HG03565 (cell line): Measurements from ENCODE around the gene DENND11.
A peak's percentile ranks its signal among the peaks of the same experiment; 100 is the strongest.

Experiments used
- ATAC-seq: cut with Tn5 transposase; IDR thresholded peaks from one replicate; pipeline ENCODE4 v1.9.1; 2021; ENCODE audit warnings: mild to moderate bottlenecking, moderate library complexity; ENCODE audit not compliant: unreplicated experiment

Gene DENND11, protein sequence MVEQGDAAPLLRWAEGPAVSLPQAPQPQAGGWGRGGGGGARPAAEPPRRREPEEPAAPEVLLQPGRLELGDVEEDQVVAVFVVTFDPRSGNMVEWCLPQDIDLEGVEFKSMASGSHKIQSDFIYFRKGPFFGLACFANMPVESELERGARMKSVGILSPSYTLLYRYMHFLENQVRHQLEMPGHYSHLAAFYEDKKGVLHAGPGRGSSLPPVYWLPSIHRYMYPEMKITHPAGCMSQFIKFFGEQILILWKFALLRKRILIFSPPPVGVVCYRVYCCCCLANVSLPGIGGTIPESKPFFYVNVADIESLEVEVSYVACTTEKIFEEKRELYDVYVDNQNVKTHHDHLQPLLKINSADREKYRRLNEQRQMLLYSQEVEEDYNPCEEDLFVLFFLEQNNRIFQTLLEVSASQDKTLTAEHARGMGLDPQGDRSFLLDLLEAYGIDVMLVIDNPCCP

DNA sequence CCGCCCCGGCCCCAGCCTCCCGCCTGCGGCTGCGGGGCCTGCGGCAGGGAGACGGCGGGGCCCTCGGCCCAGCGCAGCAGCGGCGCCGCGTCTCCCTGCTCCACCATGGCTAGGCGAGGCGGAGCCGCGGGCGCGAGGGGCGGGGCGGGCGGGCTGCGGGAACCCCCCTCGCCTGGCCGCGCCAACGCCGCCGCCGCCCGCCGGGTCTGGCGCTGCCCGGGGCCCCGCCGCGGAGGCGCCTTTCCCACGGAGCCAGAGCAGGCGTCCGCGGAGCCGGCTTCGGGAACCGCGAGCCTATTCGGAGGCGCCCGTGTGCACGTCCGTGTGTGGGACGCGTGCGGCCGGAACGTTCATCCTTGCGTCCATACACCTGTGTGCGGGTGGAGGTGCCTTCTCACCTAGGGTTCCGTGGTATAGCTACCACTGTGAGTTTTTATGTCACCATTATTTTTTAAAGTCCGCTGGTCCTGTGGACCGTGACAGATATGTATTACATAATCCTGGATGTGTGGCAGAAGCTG is at the start of gene DENND11:
Gene DENND11 (minus strand): TSS at position 120 of the 521 bp plus-strand sequence. CDS start 13 bp downstream, at position 107.
- ATAC-seq = peak; percentile 56

DNA sequence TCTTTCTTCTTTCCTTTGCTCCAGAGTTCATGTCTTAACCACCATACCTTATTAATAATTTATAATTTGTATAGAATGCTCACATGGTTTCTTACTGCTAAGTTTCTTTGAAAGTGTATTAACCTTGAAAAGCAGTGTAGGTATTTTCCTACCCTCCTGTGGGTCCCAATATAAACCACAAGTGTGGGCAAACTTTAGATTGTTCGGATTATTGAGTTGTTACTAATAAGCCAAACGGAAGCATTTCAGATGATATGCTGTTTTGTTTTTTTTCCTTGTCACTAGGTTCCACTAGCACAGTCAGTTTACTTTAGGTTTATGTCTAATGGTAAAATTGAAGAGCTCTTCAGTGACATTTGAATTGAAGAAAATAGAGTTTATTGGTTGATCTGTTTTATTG is 46.4 kb upstream of the DENND11 start:
- ATAC-seq = no peak

DNA sequence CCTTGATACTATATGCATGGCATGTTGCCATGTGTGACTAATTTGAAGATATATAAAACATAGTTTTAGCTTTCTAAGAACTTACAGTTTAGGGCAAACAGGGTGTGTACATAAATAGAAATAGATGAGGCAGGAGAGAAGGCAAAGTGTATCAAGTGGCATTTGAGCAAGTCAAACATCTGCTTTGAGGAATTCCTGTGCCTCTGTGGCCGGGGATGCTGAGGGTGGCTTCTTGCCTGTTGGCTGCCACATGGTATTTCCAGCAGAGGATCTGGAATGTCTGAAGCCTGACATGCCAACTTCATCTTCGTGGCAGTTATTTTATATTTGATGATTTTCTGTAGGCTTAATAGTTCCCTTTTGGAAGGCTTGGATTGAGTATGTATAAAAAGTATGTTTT is 42.2 kb upstream of the DENND11 start:
- ATAC-seq = no peak

GRCh38 chr7:141742229-141742628 is 40.3 kb upstream of the DENND11 start:
- ATAC-seq = no peak

GRCh38 chr7:141739250-141739649 is 37.3 kb upstream of the DENND11 start:
- ATAC-seq = no peak

- ATAC-seq = no peak
Measured at GRCh38 chr7:141738592-141739013, 36.6 kb upstream of the DENND11 start.

DNA sequence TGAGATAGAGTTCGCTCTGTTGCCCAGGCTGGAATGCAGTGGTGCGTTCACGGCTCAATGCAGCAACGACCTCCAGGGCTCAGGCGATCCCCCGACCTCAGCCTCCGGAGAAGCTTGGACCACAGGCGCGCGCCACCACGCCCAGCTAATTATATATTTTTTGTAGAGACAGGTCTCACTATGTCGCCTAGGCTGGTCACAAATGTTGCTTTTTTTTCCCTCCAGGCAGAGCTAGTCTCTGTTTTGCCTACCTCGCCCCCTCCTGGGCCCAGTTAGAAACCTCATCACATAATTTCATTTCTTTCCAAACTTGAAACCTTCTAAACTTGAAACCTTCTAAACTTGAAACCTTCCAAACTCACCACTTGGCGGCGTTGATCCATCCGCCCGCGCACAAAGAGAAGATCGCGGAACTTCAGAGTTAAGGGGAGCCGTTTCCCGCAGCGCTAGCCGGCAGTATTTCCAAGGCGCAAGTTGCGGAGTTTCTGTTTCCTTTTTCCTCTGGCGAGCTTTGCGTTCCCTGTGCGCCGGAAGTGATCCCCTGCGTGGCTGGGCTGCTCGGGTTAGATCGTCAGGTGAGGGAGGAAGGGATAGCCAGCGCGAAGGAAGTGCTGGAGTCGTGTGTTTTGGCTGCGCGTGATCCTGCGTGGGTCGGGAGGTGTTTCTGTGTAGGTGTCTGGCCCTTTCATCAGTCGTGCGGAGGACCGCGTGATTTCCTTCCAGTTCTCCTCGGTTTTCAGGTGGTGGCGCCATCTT is 36.0 kb upstream of the DENND11 start, which contains the start of gene SSBP1:
Gene SSBP1 (plus strand): TSS at position 523 of the 756 bp plus-strand sequence. CDS start 809 bp downstream, outside the sequence.
- peak; percentile 87 for ATAC-seq

- no peak for ATAC-seq
Measured at GRCh38 chr7:141737118-141737835, 35.3 kb upstream of the DENND11 start.

DNA sequence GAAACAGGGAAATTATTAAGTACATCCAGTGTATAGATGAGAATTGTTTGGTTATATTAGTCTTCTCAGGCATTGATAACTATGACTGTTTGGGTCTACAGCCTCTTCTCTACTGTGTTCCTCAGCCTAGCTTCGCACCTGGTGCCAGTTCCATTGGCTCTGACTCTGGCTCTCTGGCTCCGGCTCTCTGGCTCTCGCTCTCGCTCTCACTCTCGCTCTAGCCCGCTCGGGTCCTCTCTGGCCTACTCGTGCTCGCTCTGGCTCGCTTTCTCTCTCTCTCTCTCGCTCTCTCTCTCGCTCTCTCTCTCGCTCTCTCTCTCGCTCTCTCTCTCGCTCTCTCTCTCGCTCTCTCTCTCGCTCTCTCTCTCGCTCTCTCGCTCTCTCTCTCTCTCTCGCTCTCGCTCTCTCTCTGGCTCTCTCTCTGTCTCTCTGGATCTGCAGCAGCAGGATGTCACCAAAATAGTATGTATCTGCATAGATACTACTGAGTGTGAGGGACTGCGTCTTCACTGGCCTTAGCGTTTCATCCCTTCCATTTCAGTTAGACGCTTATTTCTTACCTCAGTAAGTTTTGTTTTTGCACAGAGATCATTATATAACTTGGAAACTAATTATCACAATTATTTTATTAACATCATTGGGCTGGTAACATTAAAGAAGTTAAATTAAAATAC is 29.6 kb upstream of the DENND11 start:
- ATAC-seq = no peak

GRCh38 chr7:141729020-141729419 is 27.1 kb upstream of the DENND11 start:
- no peak for ATAC-seq

GRCh38 chr7:141722529-141722928 is 20.6 kb upstream of the DENND11 start:
- no peak for ATAC-seq

DNA sequence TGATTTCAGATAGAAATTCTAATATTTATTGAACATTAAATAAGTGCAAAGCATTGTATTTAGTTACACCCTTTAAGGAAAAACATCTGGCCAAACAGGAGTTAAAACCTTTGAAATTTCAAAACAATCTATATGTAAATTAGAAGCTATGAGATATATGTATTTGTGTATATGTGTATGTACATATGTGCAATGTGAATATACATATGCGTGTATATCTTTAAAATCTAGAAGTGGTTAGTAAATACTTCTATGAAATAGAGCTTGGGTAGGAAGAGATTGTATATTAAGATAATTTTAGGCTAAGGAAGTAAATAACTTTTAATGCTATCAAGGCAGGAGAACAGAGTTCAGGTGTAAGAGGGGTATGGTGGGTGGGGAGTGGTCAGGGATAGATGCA is 15.5 kb upstream of the DENND11 start:
- ATAC-seq = no peak

- ATAC-seq = no peak
Measured at GRCh38 chr7:141715794-141716689, 14.1 kb upstream of the DENND11 start.

DNA sequence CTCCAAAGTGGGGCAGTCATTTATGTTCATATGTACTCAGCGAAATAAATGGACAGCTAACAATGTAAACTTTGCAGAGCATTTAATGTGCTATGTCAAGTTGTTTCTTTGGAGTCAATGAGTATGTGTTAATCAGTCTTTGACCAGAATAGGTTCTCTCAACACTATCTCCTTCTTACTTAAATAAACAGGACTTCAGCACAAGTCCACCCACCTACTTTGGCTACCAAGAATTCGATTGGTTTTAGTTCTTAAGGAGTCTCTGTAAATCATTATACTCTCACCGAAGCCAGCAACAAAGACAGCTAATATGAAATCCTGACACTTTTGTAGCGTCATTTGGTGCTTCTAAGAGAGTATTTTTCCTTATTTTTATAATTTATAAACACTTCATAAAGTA is 13.1 kb upstream of the DENND11 start:
- no peak for ATAC-seq

- no peak for ATAC-seq
Measured at GRCh38 chr7:141714571-141714970, 12.6 kb upstream of the DENND11 start.

- no peak for ATAC-seq
Measured at GRCh38 chr7:141713890-141714289, 11.9 kb upstream of the DENND11 start.

DNA sequence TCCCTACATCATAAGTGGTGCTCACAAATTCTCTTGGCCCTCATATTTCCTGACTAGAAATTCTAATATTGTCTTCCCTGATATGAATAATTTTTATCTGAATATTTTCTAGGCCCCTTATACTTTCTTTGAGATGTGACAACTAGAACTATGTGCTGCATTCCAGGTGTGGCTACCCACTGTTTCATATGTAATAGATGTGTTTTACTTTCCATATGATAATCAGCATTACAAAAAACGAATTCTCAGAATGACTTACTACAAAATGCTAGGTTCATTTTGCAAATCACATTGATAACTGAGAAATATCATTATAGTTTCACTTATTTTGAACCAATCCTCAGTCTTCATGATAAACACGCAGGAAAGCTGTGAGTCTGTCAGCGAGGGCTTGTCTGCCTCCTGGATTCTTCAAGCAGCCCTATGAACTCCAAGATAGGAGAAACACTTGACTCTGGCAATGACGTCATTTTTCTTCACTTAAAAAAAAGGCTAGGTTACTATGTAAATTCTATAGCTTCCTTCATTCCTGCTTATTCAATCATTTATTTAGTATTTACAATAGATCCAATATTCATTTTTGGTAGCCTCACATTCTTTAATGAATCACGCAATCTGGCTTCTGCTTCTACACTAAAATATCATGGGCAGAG is 10.8 kb upstream of the DENND11 start:
- ATAC-seq = no peak

DNA sequence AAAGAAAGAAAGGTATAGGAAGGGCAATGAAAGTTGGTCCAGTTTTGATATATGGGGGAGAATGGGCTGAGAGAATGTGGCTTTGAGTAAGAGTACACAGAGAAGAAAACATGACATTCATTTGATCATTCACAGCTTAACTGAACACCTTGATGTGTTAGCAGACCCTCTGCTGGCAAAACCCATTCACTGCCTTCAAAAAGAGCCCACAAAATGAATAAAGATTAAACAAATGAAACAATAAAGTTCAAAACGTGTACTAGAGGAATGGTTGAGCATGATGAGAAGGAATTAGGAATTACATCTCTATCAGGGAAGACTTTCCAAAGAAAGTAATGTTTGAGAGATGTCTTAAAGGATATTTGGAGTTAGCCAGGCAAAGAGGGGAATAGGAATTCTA is 8.3 kb upstream of the DENND11 start:
- no peak for ATAC-seq

DNA sequence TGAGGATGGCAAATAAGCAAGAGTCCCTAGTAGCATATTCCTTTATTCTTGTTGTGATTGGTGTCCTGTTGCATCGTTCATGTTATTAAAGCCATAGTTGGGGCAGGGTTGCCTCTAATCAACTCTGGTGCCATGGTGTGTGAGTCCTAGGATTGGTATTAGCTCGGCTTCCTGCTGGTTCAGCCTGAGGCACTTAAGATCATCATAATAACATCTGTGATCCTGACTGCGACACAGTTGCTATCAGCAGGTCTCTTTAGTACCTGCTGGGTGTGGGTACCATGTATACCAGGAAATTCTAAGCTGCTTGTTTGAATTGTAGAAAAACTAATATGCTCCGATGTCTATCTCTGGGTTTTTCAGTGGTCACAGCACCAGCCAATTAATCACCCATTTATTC is 7.8 kb upstream of the DENND11 start:
- no peak for ATAC-seq
